GM18508 (cell line): ENCODE measurements around the gene SNAP91.
"Not testable (repeated sequence)": the region's sequence is repeated elsewhere in the genome, so short reads cannot be mapped to it uniquely, and the experiment has no call there.

ENCODE experiments used
- ATAC-seq: cut with Tn5 transposase; IDR thresholded peaks from one replicate; pipeline ENCODE4 v1.9.1; 2021; ENCODE audit warnings: moderate number of reproducible peaks; ENCODE audit not compliant: insufficient read depth, unreplicated experiment

The SNAP91 gene, protein sequence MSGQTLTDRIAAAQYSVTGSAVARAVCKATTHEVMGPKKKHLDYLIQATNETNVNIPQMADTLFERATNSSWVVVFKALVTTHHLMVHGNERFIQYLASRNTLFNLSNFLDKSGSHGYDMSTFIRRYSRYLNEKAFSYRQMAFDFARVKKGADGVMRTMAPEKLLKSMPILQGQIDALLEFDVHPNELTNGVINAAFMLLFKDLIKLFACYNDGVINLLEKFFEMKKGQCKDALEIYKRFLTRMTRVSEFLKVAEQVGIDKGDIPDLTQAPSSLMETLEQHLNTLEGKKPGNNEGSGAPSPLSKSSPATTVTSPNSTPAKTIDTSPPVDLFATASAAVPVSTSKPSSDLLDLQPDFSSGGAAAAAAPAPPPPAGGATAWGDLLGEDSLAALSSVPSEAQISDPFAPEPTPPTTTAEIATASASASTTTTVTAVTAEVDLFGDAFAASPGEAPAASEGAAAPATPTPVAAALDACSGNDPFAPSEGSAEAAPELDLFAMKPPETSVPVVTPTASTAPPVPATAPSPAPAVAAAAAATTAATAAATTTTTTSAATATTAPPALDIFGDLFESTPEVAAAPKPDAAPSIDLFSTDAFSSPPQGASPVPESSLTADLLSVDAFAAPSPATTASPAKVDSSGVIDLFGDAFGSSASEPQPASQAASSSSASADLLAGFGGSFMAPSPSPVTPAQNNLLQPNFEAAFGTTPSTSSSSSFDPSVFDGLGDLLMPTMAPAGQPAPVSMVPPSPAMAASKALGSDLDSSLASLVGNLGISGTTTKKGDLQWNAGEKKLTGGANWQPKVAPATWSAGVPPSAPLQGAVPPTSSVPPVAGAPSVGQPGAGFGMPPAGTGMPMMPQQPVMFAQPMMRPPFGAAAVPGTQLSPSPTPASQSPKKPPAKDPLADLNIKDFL

DNA sequence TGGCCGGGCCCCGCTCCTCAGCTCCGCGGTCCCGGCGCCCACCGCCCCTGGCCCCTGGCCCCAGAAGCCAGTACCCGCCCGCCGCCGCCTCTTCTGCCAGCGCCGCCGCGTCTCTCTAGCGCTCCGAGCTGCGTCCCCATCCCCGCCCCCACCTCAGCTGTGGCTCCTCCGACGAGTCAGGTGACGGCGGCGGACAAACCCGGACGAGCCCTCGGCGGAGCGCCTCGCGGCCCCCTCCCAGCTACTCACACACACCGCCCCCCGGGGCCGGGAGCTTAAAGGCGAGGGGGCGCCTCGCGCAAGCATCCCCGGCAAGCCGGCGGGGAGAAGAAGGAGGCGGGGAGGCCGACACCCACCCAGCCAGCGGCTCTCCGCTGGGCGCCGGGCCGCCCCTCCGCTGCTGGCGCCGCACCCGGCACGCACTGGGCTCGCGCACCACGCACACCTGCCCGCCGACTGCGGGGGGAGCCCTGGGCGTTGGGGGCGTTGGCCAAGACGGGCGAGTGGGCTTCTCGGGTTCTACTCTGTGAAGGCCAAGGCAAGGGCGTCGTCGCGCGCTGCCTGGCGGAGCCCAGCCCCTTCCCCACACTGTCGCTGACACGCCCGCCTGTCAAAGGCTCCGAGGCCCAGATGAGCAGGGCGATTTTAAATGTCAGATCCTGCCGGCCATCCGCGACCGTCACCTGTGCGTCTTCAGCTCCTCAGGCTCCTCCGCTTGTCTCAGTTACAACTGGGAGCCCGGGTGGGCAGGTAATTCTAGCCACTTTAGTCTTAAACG lies at the start of gene SNAP91:
SNAP91 (minus strand) TSS at position 132 of the 778 bp plus-strand sequence. CDS start 1,174 bp downstream, outside the sequence.
- ATAC-seq: no peak

DNA sequence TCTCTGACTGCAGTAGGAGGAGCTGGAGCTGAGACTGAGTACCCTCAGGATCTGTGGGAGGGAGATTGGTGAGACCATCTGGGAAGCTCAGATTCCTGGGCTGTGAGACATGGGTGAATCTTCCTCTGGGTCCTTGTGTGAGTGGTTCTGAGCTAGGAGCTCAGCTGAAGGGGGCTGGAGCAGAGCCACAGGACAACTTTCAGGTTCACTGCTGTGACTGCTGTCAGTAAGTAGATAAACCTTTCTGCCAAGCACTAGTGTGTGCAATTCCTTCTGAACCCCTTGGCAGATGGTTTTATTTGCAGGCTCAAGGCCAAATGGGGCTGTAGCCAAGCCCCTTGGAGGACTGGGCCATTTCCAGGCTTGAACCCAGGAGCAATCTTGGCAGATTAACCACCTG lies 49.6 kb upstream of the SNAP91 start:
- no peak for ATAC-seq

DNA sequence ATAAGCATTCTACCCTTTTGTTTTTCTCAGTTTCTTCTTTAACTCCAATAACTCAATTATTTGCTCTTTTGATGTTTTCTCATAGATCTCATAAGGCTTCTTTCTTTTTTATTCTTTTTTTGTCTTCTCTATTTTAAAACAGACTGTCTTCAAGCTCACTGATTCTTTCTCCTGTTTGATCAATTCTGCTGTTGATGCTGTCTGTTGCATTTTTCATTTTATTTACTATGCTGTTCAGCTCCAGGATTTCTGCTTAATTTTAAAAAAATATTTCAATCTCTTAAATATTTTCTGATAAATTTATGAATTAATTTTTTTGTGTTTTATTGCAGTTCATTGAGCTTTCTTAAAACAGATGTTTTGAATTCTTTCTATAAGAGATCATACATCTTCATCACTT lies 48.1 kb upstream of the SNAP91 start:
- no peak for ATAC-seq

DNA sequence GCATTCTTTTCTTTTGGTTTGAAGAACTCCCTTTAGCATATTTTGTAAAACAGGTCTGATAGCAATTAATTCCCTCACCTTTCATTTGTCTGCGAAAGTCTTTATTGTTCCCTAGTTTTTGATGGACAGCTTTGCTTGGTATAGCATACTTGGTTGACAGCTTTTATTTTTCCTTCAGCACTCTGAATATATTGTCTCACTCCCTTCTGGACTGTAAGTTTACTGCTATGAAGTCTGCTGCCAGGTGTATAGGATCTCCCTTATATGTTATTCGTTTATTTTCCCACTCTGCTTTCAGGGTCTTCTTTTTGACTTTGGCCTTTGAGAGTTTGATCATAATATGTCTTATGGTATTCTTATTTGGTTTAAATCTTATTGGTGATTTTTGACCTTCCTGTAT lies 47.7 kb upstream of the SNAP91 start:
- ATAC-seq: no peak

DNA sequence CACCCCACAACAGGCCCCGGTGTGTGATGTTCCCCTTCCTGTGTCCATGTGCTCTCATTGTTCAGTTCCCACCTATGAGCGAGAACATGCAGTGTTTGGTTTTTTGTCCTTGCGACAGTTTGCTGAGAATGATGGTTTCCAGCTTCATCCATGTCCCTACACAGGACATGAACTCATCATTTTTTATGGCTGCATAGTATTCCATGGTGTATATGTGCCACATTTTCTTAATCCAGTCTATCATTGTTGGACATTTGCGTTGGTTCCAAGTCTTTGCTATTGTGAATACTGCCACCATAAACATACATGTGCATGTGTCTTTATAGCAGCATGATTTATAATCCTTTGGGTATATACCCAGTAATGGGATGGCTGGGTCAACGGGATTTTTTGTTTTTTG lies 43.5 kb upstream of the SNAP91 start:
- not testable (repeated sequence) for ATAC-seq

DNA sequence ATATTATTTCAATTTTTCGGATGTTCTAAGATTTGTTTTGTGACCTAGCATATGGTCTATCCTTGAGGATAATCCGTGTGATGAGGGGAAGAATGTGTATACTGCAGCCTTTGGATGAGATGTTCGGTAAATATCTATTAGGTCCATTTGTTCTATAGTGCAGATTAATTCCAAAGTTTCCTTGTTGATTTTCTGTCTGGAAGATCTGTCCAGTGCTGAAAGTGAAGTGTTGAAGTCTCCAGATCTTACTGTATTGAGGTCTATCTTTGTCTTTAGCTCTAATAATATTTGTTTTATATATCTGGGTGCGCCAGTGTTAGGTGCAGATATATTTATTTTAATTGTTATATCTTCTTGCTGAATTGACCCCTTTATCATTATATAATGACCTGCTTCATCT lies 32.2 kb upstream of the SNAP91 start:
- no peak for ATAC-seq

DNA sequence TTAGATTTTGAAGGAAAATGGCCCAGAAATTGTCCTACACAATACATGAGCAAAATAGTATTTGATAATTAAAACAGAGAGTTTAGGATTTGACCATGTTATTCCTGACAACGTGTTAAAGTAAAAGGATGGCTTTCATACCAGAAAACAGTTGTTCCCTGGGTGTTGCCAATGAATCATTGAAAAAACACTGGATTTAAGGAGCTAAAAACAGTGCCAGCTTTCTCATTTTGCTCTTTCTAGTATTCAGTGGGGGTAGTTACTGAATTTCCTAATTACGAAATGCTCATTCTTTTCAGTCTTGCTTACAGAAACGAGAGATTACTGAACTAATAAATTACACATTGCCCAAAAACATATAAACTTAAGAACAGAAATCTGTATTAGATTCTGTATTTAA lies 26.6 kb upstream of the SNAP91 start:
- no peak for ATAC-seq

DNA sequence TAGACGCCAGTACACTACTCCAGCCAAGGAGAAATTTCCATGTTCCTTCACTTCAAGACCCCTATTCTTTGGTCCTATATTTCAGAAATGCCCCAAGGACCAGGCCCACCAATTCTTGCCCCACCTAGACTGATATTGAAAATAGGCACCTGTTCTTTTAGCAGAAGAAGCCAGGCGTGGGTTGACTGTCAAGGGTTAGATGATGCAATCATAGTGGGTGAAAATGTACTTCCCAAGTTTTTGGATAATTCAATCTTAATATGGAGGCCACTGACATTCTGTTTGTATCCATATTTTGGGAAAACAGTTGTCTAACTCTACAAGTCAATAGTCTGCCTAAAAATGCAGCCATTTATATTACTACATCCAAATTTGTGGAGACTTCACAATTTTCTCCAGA lies 21.0 kb upstream of the SNAP91 start:
- no peak for ATAC-seq

DNA sequence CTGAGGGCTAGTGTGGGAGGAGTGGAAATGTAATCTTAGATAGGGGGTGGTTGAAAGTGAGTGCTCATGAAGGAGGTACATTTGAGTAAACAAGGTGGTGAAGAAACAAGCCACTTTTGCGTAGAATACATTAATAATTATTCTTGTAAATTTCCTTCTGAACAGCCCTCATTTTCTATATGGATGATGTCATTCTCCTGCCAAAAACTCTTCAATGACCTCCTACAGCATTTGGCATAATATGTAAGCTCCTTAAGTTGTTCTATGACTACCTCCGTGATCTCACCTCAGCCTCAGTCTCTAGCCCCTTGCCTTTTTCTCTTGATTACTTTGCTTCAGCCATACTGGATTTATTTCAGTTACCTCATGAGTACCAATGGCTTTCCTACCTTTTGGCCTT lies 14.0 kb upstream of the SNAP91 start:
- ATAC-seq: no peak

DNA sequence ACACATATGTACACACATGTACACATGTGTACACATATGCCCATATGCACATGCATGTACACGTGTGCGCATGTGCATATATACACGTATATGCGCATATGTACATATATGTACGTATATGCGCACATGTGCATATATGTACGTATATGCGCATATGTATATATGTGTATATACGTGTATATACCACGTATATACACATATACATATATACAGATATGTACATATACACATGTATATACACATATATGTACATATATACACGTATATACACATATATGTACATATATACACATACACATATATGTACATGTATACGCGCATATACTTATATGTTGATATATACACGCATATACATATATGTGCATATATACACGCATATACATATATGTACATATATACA lies 8.9 kb upstream of the SNAP91 start:
- no peak for ATAC-seq

DNA sequence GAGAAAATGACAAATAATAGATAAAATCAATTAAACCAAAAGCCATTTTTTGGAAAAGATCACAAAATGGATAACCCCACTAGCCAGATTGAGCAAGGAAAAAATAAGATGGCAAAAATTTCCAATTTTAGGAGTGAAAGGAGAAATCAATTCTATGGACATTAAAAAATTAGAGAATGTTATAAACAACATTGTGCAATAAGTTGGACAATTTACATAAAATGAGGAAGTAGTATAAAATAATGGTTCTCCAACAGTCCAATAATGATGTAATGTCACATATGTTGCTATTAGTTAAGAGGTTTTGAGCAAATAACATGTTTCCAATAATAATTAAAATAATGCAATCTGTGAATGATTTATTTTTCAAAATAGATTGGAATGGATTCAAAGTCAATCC lies 3.1 kb upstream of the SNAP91 start:
- no peak for ATAC-seq

DNA sequence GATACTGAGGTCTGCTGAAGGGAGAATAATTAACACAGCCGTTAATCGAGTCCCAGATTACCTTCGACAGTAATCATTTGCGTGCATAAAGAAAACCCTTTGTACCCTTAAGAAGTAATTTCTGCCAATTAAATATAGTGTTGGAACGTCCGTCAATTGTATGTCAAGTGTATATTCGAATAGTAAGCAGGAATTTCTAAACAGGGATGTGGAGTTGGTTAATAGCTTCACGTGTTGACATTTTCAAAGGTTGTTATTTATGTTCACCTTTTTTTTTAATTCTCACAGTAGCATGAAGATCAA lies 798 bp upstream of the SNAP91 start:
- no peak for ATAC-seq

DNA sequence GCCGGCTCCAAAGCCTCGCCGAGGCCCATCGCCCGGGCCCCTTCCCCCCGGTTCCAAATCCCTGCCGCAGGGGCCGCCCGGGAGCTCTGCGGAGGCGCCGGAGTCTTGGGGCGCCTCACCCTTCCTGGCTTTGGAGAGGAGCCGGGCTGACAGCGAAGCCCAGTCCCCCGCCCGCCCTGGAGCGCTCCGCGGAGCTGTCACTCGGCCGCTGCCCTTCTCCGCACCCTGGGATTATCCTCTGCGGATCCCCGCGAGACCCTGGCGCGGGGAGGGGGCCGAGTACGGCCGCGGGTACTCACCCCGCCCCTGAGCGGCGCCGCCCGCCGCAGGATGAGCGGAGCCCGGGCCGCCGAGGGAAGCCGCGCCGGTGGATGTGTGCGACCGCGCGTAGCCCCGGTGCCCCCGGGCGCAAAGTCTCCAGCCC lies 343 bp downstream of the SNAP91 start:
- ATAC-seq: no peak

DNA sequence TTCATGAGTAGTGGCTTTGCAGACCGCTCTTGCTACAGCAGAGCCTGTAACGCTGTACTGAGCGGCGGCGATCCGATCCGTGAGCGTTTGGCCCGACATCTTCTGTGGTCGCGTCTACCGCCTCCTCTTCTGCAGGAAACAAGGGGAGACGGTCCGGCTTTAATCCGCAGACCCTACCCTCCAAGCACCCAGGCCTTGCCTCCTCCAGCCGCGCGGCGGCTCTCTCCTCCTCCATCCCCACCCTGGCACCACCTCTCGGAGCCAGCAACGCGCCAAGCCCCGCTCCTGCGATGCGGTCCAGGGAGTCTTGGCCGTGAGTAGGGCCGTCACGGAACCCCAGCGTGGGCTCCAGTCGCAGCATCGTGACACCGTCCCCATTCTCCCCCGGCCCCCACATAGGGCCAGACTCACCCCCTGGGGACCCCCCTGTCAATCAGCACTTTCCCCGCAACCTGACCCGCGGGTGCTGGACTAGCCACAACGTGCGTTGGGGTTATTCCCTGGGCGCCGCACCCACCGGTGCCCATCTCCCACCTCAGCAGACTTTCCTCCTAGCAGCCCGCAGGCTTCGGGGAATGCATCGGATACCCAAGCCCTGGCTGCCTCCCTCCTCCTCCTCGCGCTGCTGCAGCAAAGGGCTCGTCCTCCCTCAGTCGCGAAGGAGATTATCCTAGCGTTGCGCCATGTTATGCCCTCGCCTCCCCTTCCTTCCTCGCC lies 914 bp downstream of the SNAP91 start:
- ATAC-seq: no peak

DNA sequence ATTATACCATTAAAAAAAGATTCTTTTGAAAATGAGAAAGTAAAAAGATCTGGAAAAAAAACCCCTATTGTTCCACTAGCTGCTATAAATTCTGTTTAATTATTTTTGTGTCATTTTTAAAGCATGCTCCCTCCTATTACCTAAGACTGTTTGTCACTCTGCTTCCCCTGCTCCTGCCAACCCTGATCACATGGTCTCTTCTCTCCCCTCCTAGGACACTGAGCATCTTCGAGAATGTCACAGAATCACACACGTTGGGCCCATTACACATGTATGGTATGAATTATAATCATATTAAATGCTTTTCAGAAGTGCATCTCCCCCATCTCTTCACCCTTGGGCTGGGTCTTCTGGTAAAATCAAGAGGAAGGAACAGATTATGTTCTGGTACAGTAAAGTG lies 6.2 kb downstream of the SNAP91 start:
- no peak for ATAC-seq

DNA sequence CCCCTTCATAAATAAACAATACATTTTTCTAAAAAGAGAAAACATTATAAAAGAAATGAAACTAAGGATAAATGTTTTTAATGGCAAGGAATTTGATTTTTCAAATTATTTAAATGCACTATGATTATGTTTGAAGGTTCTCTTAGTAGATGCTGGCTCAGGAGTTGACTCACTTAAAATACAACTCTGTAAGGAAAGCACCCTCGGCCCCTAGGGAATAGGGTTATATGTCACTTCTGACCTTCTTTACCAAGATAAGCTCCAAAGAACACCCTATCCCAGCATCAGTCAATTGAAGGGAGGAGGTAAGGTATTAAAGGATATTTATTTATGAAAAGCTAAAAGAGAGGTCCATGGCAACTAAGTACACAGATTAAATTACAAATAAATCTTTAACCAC lies 6.8 kb downstream of the SNAP91 start:
- ATAC-seq: no peak

DNA sequence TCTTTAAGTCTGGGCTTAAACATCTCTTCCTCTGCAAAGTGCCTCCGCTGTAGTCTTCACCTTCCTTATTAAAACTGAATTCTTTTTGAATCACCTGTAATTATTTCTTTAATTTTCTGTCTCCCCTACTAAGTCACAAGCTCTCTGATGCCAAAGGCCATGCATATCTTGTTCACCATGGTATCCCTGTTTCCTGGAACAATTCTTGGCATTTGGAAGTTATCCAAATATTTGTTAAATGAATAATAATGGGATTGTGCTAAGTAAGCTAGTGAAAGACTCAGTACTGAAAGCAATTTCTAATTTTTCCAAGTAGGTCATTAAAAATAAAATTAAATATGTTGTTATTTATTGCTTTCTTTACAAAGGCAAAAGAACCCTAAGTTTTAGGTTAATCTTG lies 12.2 kb downstream of the SNAP91 start:
- no peak for ATAC-seq

DNA sequence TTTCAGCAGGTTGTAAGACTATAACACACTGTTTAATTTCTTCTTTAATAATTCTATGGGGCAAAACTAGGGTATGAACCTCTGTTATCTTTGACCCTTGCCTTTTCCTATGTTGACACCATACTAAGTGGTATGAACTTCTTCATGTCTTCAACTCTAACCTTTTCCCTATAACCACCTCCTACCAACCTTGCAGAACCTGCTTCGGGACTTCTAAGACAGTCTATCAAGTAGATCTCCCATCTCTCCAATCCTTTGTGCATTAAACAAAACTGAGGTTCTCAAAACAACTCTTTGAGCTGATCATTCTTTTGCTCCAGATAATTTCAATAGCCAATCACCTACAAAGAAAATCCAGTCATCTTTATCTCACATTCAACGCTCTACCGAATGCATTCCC lies 23.4 kb downstream of the SNAP91 start:
- no peak for ATAC-seq

DNA sequence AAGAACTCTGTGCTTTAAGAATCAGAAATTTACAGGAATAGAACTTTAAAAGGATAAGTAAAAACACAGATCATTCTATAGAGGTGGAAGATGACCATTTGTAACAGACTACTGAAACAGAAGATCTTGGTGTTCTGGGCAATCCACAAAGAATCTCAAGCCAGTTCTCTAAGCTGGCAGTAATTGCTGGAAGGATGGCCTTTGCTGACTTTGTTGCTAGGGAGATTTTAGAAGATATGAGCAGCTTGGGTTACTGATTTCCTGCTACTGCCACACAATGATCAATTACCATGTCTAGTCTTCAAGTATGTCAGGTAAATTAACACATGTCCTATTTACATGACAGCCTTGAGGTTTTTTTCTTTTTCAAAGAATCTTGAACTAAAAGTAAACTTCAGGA lies 31.1 kb downstream of the SNAP91 start:
- ATAC-seq: no peak

DNA sequence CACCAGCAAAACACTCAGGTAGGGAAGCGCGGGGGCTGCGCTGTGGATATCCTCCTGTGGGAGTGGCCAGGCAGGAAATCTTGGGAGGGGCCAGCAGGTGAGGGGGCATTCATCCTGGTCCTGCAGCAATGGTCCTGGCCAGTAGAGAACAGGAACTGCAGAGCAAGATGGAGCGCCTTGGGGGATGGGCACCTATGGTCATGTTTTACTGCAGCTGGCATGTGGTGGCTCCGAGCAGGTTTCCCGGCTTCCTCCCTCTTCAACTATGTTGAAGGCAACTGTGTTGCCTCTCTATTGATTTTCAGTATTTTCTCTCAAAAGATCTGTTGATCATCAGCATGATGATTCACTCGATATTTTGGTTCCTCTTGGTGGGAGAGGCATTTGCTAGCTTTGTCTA lies 70.9 kb downstream of the SNAP91 start:
- ATAC-seq: no peak
